K562 treated with DMSO at 1 percent for 4 hours (cell line): Measurements from ENCODE around the gene SHISA4. TPM values are rescaled to one million over a fixed set of nuclear protein-coding genes. Genes with fewer than 3 reads are reported as not detected.

Experiments
- total RNA-seq: library from RNA; unstranded; fragments of 300-600 nt; gene quantifications from 2 replicates; pipeline ENCODE4 v1.2.3, GENCODE V29; 2022; ENCODE audit not compliant: insufficient read depth

Gene SHISA4
- 4.2 and 5.6 TPM in 2 replicates for total RNA-seq

GRCh38 chr1:201888282-201889089 lies at the start of gene SHISA4:
TSS of gene SHISA4 (plus strand) at chr1:201888898. CDS start at chr1:201888995, 97 bp downstream.

Other genes starting within 250 kb of the SHISA4 start
- gene IPO9, start 59.7 kb upstream of the SHISA4 start, total RNA-seq, result 37.8 and 39.1 TPM in 2 replicates
- gene LMOD1, start 57.6 kb downstream of the SHISA4 start, total RNA-seq, result 1.6 and 1.8 TPM in 2 replicates
- gene TIMM17A, start 66.6 kb downstream of the SHISA4 start, total RNA-seq, result 96.3 and 101 TPM in 2 replicates
- 131 and 135 TPM in 2 replicates for gene RNPEP, start 93.8 kb downstream of the SHISA4 start, total RNA-seq
- 1.5 and 2.6 TPM in 2 replicates for gene ELF3, start 121.7 kb downstream of the SHISA4 start, total RNA-seq
- not detected in 2 replicates for gene GPR37L1, start 234.0 kb downstream of the SHISA4 start, total RNA-seq